Liver (tissue), 9 donors: ENCODE data around the gene SIGLEC9. TPM values are rescaled to one million over a fixed set of nuclear protein-coding genes. Genes with fewer than 3 reads are reported as not detected.

Experiments used
- DNase-seq: peaks from one replicate; pipeline ENCODE4 v3.0.0-alpha.2; 2017; ENCODE audit warnings: low spot score
- H3K27ac ChIP-seq, 2 donors: one replicate each; pipeline ENCODE4 v1.7.0; 2013; ENCODE audit warnings: inconsistent platforms in 2 of 2, low read length in 2 of 2, control low read depth in 1 of 2, low read depth in 1 of 2, mild to moderate bottlenecking in 1 of 2
- H3K27me3 ChIP-seq, 4 donors: one replicate each; pipeline versions ENCODE4 v1.6.1 to v1.7.0; 2013; ENCODE audit warnings: low read length in 3 of 4, inconsistent platforms in 1 of 4, mild to moderate bottlenecking in 1 of 4, moderate library complexity in 1 of 4; ENCODE audit not compliant: control insufficient read depth in 4 of 4, insufficient read depth in 4 of 4
- H3K36me3 ChIP-seq, 4 donors: one replicate each; pipeline versions ENCODE4 v1.6.1 to v1.7.0; 2013; ENCODE audit warnings: low read length in 3 of 4, mild to moderate bottlenecking in 3 of 4, low read depth in 1 of 4, moderate library complexity in 1 of 4; ENCODE audit not compliant: control insufficient read depth in 4 of 4, insufficient read depth in 3 of 4
- H3K4me1 ChIP-seq, 4 donors: one replicate each; pipeline versions ENCODE4 v1.6.1 to v1.7.0; 2013; ENCODE audit warnings: low read length in 3 of 4, mild to moderate bottlenecking in 3 of 4, moderate library complexity in 1 of 4; ENCODE audit not compliant: control insufficient read depth in 4 of 4, insufficient read depth in 4 of 4
- H3K4me3 ChIP-seq, 3 donors: one replicate each; pipeline versions ENCODE4 v1.6.1 to v1.7.0; 2013; ENCODE audit warnings: low read length in 3 of 3, control low read depth in 1 of 3, low read depth in 1 of 3, mild to moderate bottlenecking in 1 of 3
- H3K9ac ChIP-seq, 2 donors: one replicate each; pipeline ENCODE4 v1.7.0; 2013; ENCODE audit warnings: low read length in 2 of 2, mild to moderate bottlenecking in 2 of 2, moderate library complexity in 2 of 2, control low read depth in 1 of 2, low read depth in 1 of 2
- H3K9me3 ChIP-seq, 4 donors: one replicate each; pipeline versions ENCODE4 v1.6.1 to v1.7.0; 2013; ENCODE audit warnings: low read length in 3 of 4; ENCODE audit not compliant: control insufficient read depth in 4 of 4
- ATF3 ChIP-seq: IDR thresholded peaks from 2 replicates; pipeline ENCODE4 v1.6.1; 2016; ENCODE audit warnings: antibody characterized with exemption
- EGR1 ChIP-seq, 2 donors: IDR thresholded peaks; 2 replicates each; pipeline ENCODE4 v1.6.1; 2016 to 2018; ENCODE audit warnings: antibody characterized with exemption in 2 of 2, low read depth in 2 of 2
- FOXA1 ChIP-seq: IDR thresholded peaks from 2 replicates; pipeline ENCODE4 v1.6.1; 2016; ENCODE audit warnings: antibody characterized with exemption
- FOXA2 ChIP-seq: IDR thresholded peaks from 2 replicates; pipeline ENCODE4 v1.6.1; 2016; ENCODE audit warnings: antibody characterized with exemption
- GABPA ChIP-seq, 2 donors: IDR thresholded peaks in 1 of 2; conservative IDR thresholded peaks in 1 of 2; 2 replicates each; pipeline ENCODE4 v1.6.1; 2016; ENCODE audit warnings: antibody characterized with exemption in 2 of 2, mild to moderate bottlenecking in 1 of 2, moderate library complexity in 1 of 2
- HNF4A ChIP-seq, 2 donors: conservative IDR thresholded peaks; 2 replicates each; pipeline ENCODE4 v1.6.1; 2016; ENCODE audit warnings: antibody characterized with exemption in 2 of 2, mild to moderate bottlenecking in 2 of 2
- HNF4G ChIP-seq: IDR thresholded peaks from 2 replicates; pipeline ENCODE4 v1.6.1; 2016; ENCODE audit warnings: antibody characterized with exemption
- JUND ChIP-seq, 2 donors: IDR thresholded peaks; 2 replicates each; pipeline ENCODE4 v1.6.1; 2016; ENCODE audit warnings: antibody characterized with exemption in 2 of 2
- MAX ChIP-seq: IDR thresholded peaks from 2 replicates; pipeline ENCODE4 v1.6.1; 2016; ENCODE audit warnings: antibody characterized with exemption
- NR2F2 ChIP-seq: IDR thresholded peaks from 2 replicates; pipeline ENCODE4 v1.6.1; 2016; ENCODE audit warnings: antibody characterized with exemption
- RAD21 ChIP-seq, 2 donors: IDR thresholded peaks; 2 replicates each; pipeline ENCODE4 v1.6.1; 2016; ENCODE audit warnings: antibody characterized with exemption in 2 of 2, mild to moderate bottlenecking in 2 of 2
- RXRA ChIP-seq, 2 donors: IDR thresholded peaks; 2 replicates each; pipeline ENCODE4 v1.6.1; 2017 to 2018; ENCODE audit warnings: antibody characterized with exemption in 2 of 2, mild to moderate bottlenecking in 1 of 2
- SP1 ChIP-seq: IDR thresholded peaks from 2 replicates; pipeline ENCODE4 v1.6.1; 2018; ENCODE audit warnings: antibody characterized with exemption, mild to moderate bottlenecking
- TAF1 ChIP-seq: conservative IDR thresholded peaks from 2 replicates; pipeline ENCODE4 v1.6.1; 2016; ENCODE audit warnings: antibody characterized with exemption, mild to moderate bottlenecking
- YY1 ChIP-seq: IDR thresholded peaks from 2 replicates; pipeline ENCODE4 v1.6.1; 2016; ENCODE audit warnings: antibody characterized with exemption, mild to moderate bottlenecking
- ZBTB33 ChIP-seq: IDR thresholded peaks from 2 replicates; pipeline ENCODE4 v1.6.1; 2016; ENCODE audit warnings: antibody characterized with exemption
- WGBS: extraction: QIAGEN DNeasy Blood & Tissue Kit; methylation state at CpG from one replicate; pipeline ENCODE4 v1.1.7; 2013; 5-methylcytosine and 5-hydroxymethylcytosine counted together
- polyA plus RNA-seq, 2 donors: library from polyadenylated mRNA; stranded (reverse) in 1 of 2; unstranded in 1 of 2; fragments of 200-250 nt in 1 of 2; fragments of >200 nt in 1 of 2; fragmentation: Nextera tagmentation in 1 of 2; extraction: Ambion mirVana in 1 of 2; gene quantifications; one replicate each; pipeline versions ENCODE4 v1.2.1 to v1.2.3, GENCODE V29; 2013 to 2015
- total RNA-seq, 2 donors: library from RNA; depleted of rRNA; stranded (reverse); fragments of >200 nt; gene quantifications; one replicate each; pipeline ENCODE4 v1.2.3, GENCODE V29; 2014
- TF ChIP-seq, protein P1 (sequence below): IDR thresholded peaks from 2 replicates; pipeline ENCODE4 v1.6.1; 2016; ENCODE audit warnings: antibody characterized with exemption, mild to moderate bottlenecking
- TF ChIP-seq, protein P2 (sequence below): fragments of 150-350 bp; IDR thresholded peaks from 2 replicates; pipeline ENCODE4 v1.5.1; 2017; ENCODE audit warnings: improper control_type of control experiment, low read depth, low read length; ENCODE audit not compliant: missing input control
- donor health status: healthy.
- donor health status: healthy.
- donor health status: healthy.
- donor health status: healthy.
- donor health status: healthy.

Gene SIGLEC9
- total and polyA plus RNA-seq, 4 donors, result 3.0 to 5.4 (median 4.4) TPM

GRCh38 chr19:51078104-51078503 is 46.6 kb upstream of the SIGLEC9 start:
- H3K4me3 ChIP-seq, result no peak overlapping the region

GRCh38 chr19:51078731-51079130 is 46.0 kb upstream of the SIGLEC9 start:
- 87% methylated on average over 6 of the region's 6 CpGs for WGBS
- DNase-seq, result no peak
- H3K27me3 ChIP-seq, result peaks cover 0 to 5% (median 0%) of the 10 kb centered on the region in 4 donors
- TF ChIP-seq FOXA1 (no peak), GABPA (IDR thresholded peaks at IDR 0.05 in 1 of 2, conservative IDR thresholded peaks at IDR 0.05 in 1 of 2) (no peak), EGR1 (IDR thresholded peaks at IDR 0.05; ENCODE audit: low read depth in 2 of 2) (no peak), HNF4A (conservative IDR thresholded peaks at IDR 0.05) (no peak), TAF1 (no peak), HNF4G (no peak), ZBTB33 (no peak), NR2F2 (no peak), ATF3 (no peak), FOXA2 (no peak), YY1 (no peak), MAX (no peak), JUND (IDR thresholded peaks at IDR 0.05) (no peak), RAD21 (IDR thresholded peaks at IDR 0.05) (no peak)
- TF ChIP-seq, protein P1, sequence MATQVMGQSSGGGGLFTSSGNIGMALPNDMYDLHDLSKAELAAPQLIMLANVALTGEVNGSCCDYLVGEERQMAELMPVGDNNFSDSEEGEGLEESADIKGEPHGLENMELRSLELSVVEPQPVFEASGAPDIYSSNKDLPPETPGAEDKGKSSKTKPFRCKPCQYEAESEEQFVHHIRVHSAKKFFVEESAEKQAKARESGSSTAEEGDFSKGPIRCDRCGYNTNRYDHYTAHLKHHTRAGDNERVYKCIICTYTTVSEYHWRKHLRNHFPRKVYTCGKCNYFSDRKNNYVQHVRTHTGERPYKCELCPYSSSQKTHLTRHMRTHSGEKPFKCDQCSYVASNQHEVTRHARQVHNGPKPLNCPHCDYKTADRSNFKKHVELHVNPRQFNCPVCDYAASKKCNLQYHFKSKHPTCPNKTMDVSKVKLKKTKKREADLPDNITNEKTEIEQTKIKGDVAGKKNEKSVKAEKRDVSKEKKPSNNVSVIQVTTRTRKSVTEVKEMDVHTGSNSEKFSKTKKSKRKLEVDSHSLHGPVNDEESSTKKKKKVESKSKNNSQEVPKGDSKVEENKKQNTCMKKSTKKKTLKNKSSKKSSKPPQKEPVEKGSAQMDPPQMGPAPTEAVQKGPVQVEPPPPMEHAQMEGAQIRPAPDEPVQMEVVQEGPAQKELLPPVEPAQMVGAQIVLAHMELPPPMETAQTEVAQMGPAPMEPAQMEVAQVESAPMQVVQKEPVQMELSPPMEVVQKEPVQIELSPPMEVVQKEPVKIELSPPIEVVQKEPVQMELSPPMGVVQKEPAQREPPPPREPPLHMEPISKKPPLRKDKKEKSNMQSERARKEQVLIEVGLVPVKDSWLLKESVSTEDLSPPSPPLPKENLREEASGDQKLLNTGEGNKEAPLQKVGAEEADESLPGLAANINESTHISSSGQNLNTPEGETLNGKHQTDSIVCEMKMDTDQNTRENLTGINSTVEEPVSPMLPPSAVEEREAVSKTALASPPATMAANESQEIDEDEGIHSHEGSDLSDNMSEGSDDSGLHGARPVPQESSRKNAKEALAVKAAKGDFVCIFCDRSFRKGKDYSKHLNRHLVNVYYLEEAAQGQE, result no peak

More at GRCh38 chr19:51078104-51078503, 46.6 kb upstream of the SIGLEC9 start:
- no peak for TF ChIP-seq EGR1 (IDR thresholded peaks at IDR 0.05; ENCODE audit: low read depth in 2 of 2)
- TF ChIP-seq RXRA (IDR thresholded peaks at IDR 0.05), result no peak
- TF ChIP-seq ZBTB33, result no peak
- no peak for TF ChIP-seq HNF4G
- no peak for TF ChIP-seq SP1
- no peak for TF ChIP-seq FOXA2
- TF ChIP-seq, protein P2, sequence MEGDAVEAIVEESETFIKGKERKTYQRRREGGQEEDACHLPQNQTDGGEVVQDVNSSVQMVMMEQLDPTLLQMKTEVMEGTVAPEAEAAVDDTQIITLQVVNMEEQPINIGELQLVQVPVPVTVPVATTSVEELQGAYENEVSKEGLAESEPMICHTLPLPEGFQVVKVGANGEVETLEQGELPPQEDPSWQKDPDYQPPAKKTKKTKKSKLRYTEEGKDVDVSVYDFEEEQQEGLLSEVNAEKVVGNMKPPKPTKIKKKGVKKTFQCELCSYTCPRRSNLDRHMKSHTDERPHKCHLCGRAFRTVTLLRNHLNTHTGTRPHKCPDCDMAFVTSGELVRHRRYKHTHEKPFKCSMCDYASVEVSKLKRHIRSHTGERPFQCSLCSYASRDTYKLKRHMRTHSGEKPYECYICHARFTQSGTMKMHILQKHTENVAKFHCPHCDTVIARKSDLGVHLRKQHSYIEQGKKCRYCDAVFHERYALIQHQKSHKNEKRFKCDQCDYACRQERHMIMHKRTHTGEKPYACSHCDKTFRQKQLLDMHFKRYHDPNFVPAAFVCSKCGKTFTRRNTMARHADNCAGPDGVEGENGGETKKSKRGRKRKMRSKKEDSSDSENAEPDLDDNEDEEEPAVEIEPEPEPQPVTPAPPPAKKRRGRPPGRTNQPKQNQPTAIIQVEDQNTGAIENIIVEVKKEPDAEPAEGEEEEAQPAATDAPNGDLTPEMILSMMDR, result no peak
- no peak for TF ChIP-seq JUND (IDR thresholded peaks at IDR 0.05)
- Histone ChIP-seq H3K4me1 (no peaks in the 10 kb centered on the region), H3K9me3 (peaks cover 0 to 7% (median 3%) of the 10 kb centered on the region in 4 donors), H3K27ac (no peak overlapping the region), H3K36me3 (no peaks in the 10 kb centered on the region), H3K27me3 (peaks cover 0 to 5% (median 0%) of the 10 kb centered on the region in 4 donors), H3K9ac (no peak overlapping the region)
- 62% methylated on average over 6 of the region's 6 CpGs for WGBS
- DNase-seq, result no peak

More at GRCh38 chr19:51078731-51079130, 46.0 kb upstream of the SIGLEC9 start:
- Histone ChIP-seq H3K4me3 (no peak overlapping the region), H3K4me1 (no peaks in the 10 kb centered on the region), H3K9ac (no peak overlapping the region), H3K27ac (no peak overlapping the region), H3K9me3 (peaks cover 0 to 5% (median 2%) of the 10 kb centered on the region in 4 donors), H3K36me3 (no peaks in the 10 kb centered on the region)
